Activated B cell treated with CpG ODN at 0.5 μM for 24 hours (primary cell): ENCODE results near the gene BCLAF1. TPM values are rescaled to one million over a fixed set of nuclear protein-coding genes. Genes with fewer than 3 reads are reported as not detected.
"Not testable (repeated sequence)": the region's sequence is repeated elsewhere in the genome, so short reads cannot be mapped to it uniquely, and the experiment has no call there.

ENCODE experiments used
- ATAC-seq: fragments of 200-7000 bp; cut with Tn5 transposase; one replicate; pipeline ENCODE4 v1.10.0; 2021; ENCODE audit warnings: low read depth, mild to moderate bottlenecking, moderate library complexity
- CTCF ChIA-PET: fragments of 350-600 bp; sonication (Branson Sonifier 250); formaldehyde crosslinking; loops from one replicate; lab custom pipeline; 2021; ENCODE audit warnings: antibody characterized with exemption; lab: Charles Lee
- POLR2A ChIA-PET: fragments of 350-600 bp; sonication (Branson Sonifier 250); formaldehyde crosslinking; loops from one replicate; lab custom pipeline; 2021; ENCODE audit warnings: antibody characterized with exemption; lab: Charles Lee
- DNase-seq: peaks from one replicate; pipeline ENCODE4 v3.0.0; 2022
- H3K27ac Mint-ChIP-seq: one replicate; pipeline ENCODE4 v1.8.0; 2020; ENCODE audit warnings: mixed read lengths
- H3K27me3 Mint-ChIP-seq: one replicate; pipeline ENCODE4 v1.8.0; 2021; ENCODE audit warnings: mixed read lengths
- H3K36me3 Mint-ChIP-seq: one replicate; pipeline ENCODE4 v1.8.0; 2021; ENCODE audit warnings: low read depth, mixed read lengths
- H3K4me1 Mint-ChIP-seq: one replicate; pipeline ENCODE4 v1.8.0; 2021; ENCODE audit warnings: mixed read lengths
- H3K4me3 Mint-ChIP-seq: one replicate; pipeline ENCODE4 v1.8.0; 2020; ENCODE audit warnings: mild to moderate bottlenecking, mixed read lengths
- H3K9me3 Mint-ChIP-seq: one replicate; pipeline ENCODE4 v1.8.0; 2020; ENCODE audit warnings: mixed read lengths
- CTCF ChIP-seq: fragments of 200-600 bp; IDR thresholded peaks from one replicate; pipeline ENCODE4 v1.8.0; 2022; ENCODE audit warnings: antibody characterized with exemption, mild to moderate bottlenecking
- intact Hi-C: fragments of 100-400 bp; cut with micrococcal nuclease; formaldehyde crosslinking; loops from one replicate; pipeline ENCODE4 v1.15.1; 2024
- total RNA-seq: library from RNA; stranded (reverse); gene quantifications from 2 replicates; pipeline ENCODE4 v1.2.3, GENCODE V29; 2022

BCLAF1 gene
- total RNA-seq, 1 donor from 2014 or later = 259 TPM

- TF ChIP-seq CTCF = no peak
- intact Hi-C loops = no loop called here
- Mint-ChIP-seq H3K9me3 (no peaks in the 10 kb centered on the region), H3K4me1 (no peaks in the 10 kb centered on the region), H3K27me3 (peaks cover 4% of the 10 kb centered on the region), H3K36me3 (no peaks in the 10 kb centered on the region), H3K4me3 (no peak overlapping the region), H3K27ac (no peak overlapping the region)
- POLR2A ChIA-PET = no interaction called here
- DNase-seq (no peak), ATAC-seq (no peak)
- CTCF ChIA-PET = no interaction called here
These were observed 19.5 kb upstream of the BCLAF1 start for GRCh38 chr6:136309171-136309570.

- H3K36me3 Mint-ChIP-seq, intact Hi-C loops, H3K9me3 Mint-ChIP-seq, H3K4me3 Mint-ChIP-seq, POLR2A ChIA-PET, DNase-seq, H3K4me1 Mint-ChIP-seq, H3K27ac Mint-ChIP-seq, ATAC-seq, CTCF ChIA-PET, H3K27me3 Mint-ChIP-seq: not testable (repeated sequence)
These were observed 18.8 kb upstream of the BCLAF1 start for GRCh38 chr6:136308469-136308868.

GRCh38 chr6:136307351-136307750 lies 17.7 kb upstream of the BCLAF1 start:
- TF ChIP-seq CTCF = no peak
- H3K4me3 Mint-ChIP-seq = no peak overlapping the region
- ChIA-PET CTCF (no interaction called here), POLR2A (no interaction called here)
- intact Hi-C loops = no loop called here
- ATAC-seq = no peak
- H3K27me3 Mint-ChIP-seq = peaks cover 1% of the 10 kb centered on the region
- no peak for DNase-seq
- no peaks in the 10 kb centered on the region for H3K4me1 Mint-ChIP-seq
- H3K36me3 Mint-ChIP-seq = no peaks in the 10 kb centered on the region
- no peak overlapping the region for H3K27ac Mint-ChIP-seq
- H3K9me3 Mint-ChIP-seq = peaks cover 3% of the 10 kb centered on the region

GRCh38 chr6:136306466-136306865 lies 16.8 kb upstream of the BCLAF1 start:
- peaks cover 1% of the 10 kb centered on the region for H3K27me3 Mint-ChIP-seq
- H3K9me3 Mint-ChIP-seq = peaks cover 3% of the 10 kb centered on the region
- intact Hi-C loops = no loop called here
- no peaks in the 10 kb centered on the region for H3K36me3 Mint-ChIP-seq
- ChIA-PET CTCF (no interaction called here), POLR2A (no interaction called here)
- no peak for TF ChIP-seq CTCF
- no peaks in the 10 kb centered on the region for H3K4me1 Mint-ChIP-seq
- ATAC-seq (no peak), DNase-seq (no peak)
- H3K4me3 Mint-ChIP-seq = no peak overlapping the region
- no peak overlapping the region for H3K27ac Mint-ChIP-seq

- Mint-ChIP-seq H3K4me1 (no peaks in the 10 kb centered on the region), H3K9me3 (peaks cover 3% of the 10 kb centered on the region), H3K27me3 (no peaks in the 10 kb centered on the region), H3K36me3 (no peaks in the 10 kb centered on the region), H3K27ac (no peak overlapping the region), H3K4me3 (no peak overlapping the region)
- DNase-seq (no peak), ATAC-seq (no peak)
- ChIA-PET POLR2A (interaction anchor here (0.5 kb wide), 1 partner anchor 89 kb away, joined by 15 read pairs; no protein-coding TSS in a partner anchor), CTCF (no interaction called here)
- intact Hi-C loops = no loop called here
- no peak for TF ChIP-seq CTCF
These were observed 14.8 kb upstream of the BCLAF1 start for GRCh38 chr6:136304410-136304809.

- ATAC-seq (no peak), DNase-seq (no peak)
- H3K27me3 Mint-ChIP-seq = no peaks in the 10 kb centered on the region
- H3K9me3 Mint-ChIP-seq = peaks cover 3% of the 10 kb centered on the region
- no peak overlapping the region for H3K27ac Mint-ChIP-seq
- H3K4me3 Mint-ChIP-seq = no peak overlapping the region
- ChIA-PET POLR2A (interaction anchor here (1.1 kb wide), 1 partner anchor 14 kb away, joined by 3 read pairs; the partner anchor contains the start of gene BCLAF1), CTCF (no interaction called here)
- no peak for TF ChIP-seq CTCF
- no peaks in the 10 kb centered on the region for H3K4me1 Mint-ChIP-seq
- intact Hi-C loops = no loop called here
- no peaks in the 10 kb centered on the region for H3K36me3 Mint-ChIP-seq
These were observed 13.9 kb upstream of the BCLAF1 start for GRCh38 chr6:136303516-136303915.
